Esophagus squamous epithelium (tissue), 5 donors: ENCODE measurements around the gene SPEM3. TPM values are rescaled to one million over a fixed set of nuclear protein-coding genes. Genes with fewer than 3 reads are reported as not detected.
"Not testable (repeated sequence)": the region's sequence is repeated elsewhere in the genome, so short reads cannot be mapped to it uniquely, and the experiment has no call there.

Experiments
- DNase-seq: peaks from one replicate; lab custom pipeline; 2025; lab: John Stamatoyannopoulos, UW
- H3K27ac ChIP-seq, 4 donors: fragments of 200-600 bp; sonication (generic); one replicate each; pipeline ENCODE4 v1.5.1; 2016 to 2019; ENCODE audit warnings: mild to moderate bottlenecking in 1 of 4
- H3K27me3 ChIP-seq, 4 donors: fragments of 200-600 bp; sonication (generic); 1 replicate in 3 of 4; 2 replicates in 1 of 4; pipeline versions ENCODE4 v1.5.1 to v1.6.0; 2017 to 2021; ENCODE audit warnings: antibody characterized with exemption in 1 of 4
- H3K36me3 ChIP-seq, 3 donors: fragments of 200-600 bp; sonication (generic); one replicate each; pipeline ENCODE4 v1.5.1; 2016 to 2019
- H3K4me1 ChIP-seq, 3 donors: fragments of 200-600 bp; sonication (generic); one replicate each; pipeline ENCODE4 v1.5.1; 2017 to 2019
- H3K4me3 ChIP-seq, 4 donors: fragments of 200-600 bp; sonication (generic); 1 replicate in 3 of 4; 2 replicates in 1 of 4; pipeline ENCODE4 v1.5.1; 2016 to 2019; ENCODE audit warnings: mild to moderate bottlenecking in 2 of 4, moderate library complexity in 1 of 4
- H3K9me3 ChIP-seq, 3 donors: fragments of 200-600 bp; sonication (generic); one replicate each; pipeline ENCODE4 v1.5.1; 2016 to 2019
- POLR2A ChIP-seq, 4 donors: fragments of 450-650 bp; IDR thresholded peaks; one replicate each; pipeline ENCODE4 v1.6.1; 2017; ENCODE audit warnings: antibody characterized with exemption in 4 of 4, mild to moderate bottlenecking in 4 of 4, moderate library complexity in 3 of 4
- WGBS, 2 donors: methylation state at CpG; one replicate each; pipeline ENCODE4 v1.1.5; 2018; 5-methylcytosine and 5-hydroxymethylcytosine counted together
- intact Hi-C: fragments of 100-400 bp; cut with DNase I; formaldehyde crosslinking; loops from one replicate; pipeline ENCODE4 v1.15.0; 2022
- total RNA-seq, 4 donors: library from RNA; depleted of rRNA; stranded (reverse); fragments of >200 nt; gene quantifications; one replicate each; pipeline ENCODE4 v1.1.0, GENCODE V29; 2016
- TF ChIP-seq, protein P1 (sequence below), 6 experiments: fragments of 450-650 bp in 4 of 6; fragments of 200-600 bp in 2 of 6; sonication (generic) in 2 of 6; IDR thresholded peaks; one replicate each; pipeline ENCODE4 v1.5.1; 2016 to 2019; ENCODE audit warnings: antibody characterized with exemption in 6 of 6, mild to moderate bottlenecking in 4 of 6, moderate library complexity in 4 of 6
- donor health status: DM: yes; HTN: yes; CAD: no.

The SPEM3 gene
- total RNA-seq, 4 donors from 2014 or later, result not detected

DNA sequence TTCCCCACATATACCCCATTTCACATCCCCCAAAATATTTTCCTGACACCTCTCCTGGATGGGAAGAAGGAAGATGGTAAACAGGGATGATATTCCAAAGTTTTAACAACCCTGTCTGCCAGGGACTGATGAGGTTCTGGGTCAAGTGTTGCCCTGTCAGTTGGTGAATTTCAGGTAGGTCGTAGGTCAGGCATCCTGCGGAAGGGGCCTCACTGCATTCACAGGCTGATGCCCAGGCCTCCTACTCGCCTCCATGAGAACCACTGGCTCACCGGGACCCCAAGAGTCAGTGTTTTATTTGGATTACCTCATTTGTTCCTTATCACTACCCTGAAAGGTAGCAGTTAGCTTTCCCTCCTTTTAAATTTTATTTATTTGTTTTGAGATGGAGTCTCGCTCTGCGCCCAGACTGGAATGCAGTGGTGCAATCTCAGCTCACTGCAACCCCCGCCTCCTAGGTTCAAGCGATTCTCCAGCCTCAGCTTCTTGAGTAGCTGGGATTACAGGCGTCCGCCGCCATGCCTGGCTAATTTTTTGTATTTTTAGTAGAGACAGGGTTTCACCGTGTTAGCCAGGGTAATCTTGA lies 40.2 kb downstream of the SPEM3 start:
- H3K9me3 ChIP-seq, result no peaks in the 10 kb centered on the region
- H3K36me3 ChIP-seq, result peaks cover 0 to 44% (median 6%) of the 10 kb centered on the region in 3 donors
- H3K4me3 ChIP-seq, result no peak overlapping the region
- 83 to 94% methylated on average over 10 to 12 of the region's 12 CpGs for WGBS, 2 donors
- intact Hi-C loops, result no loop called here
- no peak overlapping the region for H3K27ac ChIP-seq
- TF ChIP-seq POLR2A (IDR thresholded peaks at IDR 0.05), result no peak
- no peaks in the 10 kb centered on the region for H3K27me3 ChIP-seq
- H3K4me1 ChIP-seq, result peaks cover 19 to 91% (median 38%) of the 10 kb centered on the region in 3 donors
- DNase-seq, result no peak

DNA sequence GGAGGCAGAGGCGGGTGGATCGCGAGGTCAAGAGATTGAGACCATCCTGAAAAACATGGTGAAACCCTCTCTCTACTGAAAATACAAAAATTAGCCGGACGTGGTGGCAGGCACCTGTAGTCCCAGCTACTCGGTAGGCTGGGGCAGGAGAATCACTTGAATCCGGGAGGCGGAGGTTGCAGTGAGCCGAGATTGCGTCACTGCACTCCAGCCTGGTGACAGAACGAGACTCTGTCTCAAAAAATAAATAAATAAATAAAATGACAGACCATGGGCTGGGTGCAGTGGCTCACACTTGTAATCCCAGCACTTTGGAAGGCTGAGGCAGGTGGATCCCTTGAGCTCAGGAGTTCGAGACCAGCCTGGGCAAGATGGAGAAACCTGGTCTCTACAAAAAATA lies 41.2 kb downstream of the SPEM3 start:
- H3K4me1 ChIP-seq, result peaks cover 19 to 92% (median 35%) of the 10 kb centered on the region in 3 donors

DNA sequence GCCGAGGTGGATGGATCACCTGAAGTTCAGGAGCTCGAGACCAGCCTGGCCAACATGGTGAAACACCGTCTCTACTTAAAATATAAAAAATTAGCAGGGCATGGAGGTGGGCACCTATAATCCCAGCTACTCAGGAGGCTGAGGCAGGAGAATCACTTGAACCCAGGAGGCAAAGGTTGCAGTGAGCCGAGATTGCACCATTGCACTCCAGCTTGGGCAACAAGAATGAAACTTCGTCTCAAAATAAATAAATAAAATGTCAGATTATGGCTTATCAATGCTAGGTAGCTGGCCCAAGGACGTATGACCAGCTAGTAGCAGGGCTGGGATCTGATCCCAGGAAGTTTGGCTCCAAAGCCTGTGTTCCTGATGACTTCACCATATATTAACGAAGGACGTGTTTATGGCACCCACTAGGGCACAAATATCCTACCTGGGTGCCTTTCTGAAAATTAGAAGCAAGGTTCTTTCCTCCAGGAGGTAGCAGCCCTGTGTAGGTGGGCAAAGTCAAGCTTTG lies 41.9 kb downstream of the SPEM3 start:
- intact Hi-C loops, H3K4me3 ChIP-seq, DNase-seq, H3K9me3 ChIP-seq, H3K27me3 ChIP-seq, H3K27ac ChIP-seq: not testable (repeated sequence)
- Histone ChIP-seq H3K4me1 (peaks cover 24 to 97% (median 42%) of the 10 kb centered on the region in 3 donors), H3K36me3 (peaks cover 0 to 32% (median 6%) of the 10 kb centered on the region in 3 donors)
- WGBS, 2 donors, result 72 to 75% methylated on average over 8 of the region's 8 CpGs

More for the DNA sequence above, 41.2 kb downstream of the SPEM3 start:
- H3K9me3 ChIP-seq, intact Hi-C loops, DNase-seq, H3K4me3 ChIP-seq, H3K27ac ChIP-seq, H3K27me3 ChIP-seq: not testable (repeated sequence)
- 92 to 94% methylated on average over 10 to 12 of the region's 12 CpGs for WGBS, 2 donors
- peaks cover 0 to 37% (median 6%) of the 10 kb centered on the region in 3 donors for H3K36me3 ChIP-seq

DNA sequence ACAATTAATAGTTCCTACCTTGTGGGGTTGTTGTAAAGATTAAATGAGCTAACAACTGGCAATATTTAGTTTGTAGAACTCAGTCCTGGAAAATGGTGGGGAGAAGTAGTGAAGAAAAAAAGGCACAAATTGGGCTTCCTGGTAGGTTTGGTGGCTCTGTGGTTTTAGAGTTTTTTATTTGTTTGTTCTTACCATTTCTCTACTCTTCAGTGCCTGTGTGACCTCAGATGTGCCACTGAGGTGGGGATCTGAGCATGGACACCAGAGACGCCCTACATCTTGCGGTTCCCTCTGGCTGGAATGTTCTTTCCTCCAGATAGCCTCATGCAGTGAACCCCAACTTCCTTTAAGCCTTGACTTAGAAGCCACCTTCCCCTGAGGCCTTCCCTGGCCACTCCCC lies 43.1 kb downstream of the SPEM3 start:
- Histone ChIP-seq H3K27ac (peak overlapping the region in 2 of 4 donors; percentile 23 to 47), H3K4me3 (no peak overlapping the region), H3K27me3 (no peaks in the 10 kb centered on the region), H3K4me1 (peaks cover 28 to 97% (median 50%) of the 10 kb centered on the region in 3 donors), H3K9me3 (no peaks in the 10 kb centered on the region), H3K36me3 (peaks cover 0 to 20% (median 0%) of the 10 kb centered on the region in 3 donors)
- WGBS, 2 donors, result 69 to 79% methylated on average over 2 of the region's 2 CpGs
- DNase-seq, result no peak
- TF ChIP-seq, protein P1, sequence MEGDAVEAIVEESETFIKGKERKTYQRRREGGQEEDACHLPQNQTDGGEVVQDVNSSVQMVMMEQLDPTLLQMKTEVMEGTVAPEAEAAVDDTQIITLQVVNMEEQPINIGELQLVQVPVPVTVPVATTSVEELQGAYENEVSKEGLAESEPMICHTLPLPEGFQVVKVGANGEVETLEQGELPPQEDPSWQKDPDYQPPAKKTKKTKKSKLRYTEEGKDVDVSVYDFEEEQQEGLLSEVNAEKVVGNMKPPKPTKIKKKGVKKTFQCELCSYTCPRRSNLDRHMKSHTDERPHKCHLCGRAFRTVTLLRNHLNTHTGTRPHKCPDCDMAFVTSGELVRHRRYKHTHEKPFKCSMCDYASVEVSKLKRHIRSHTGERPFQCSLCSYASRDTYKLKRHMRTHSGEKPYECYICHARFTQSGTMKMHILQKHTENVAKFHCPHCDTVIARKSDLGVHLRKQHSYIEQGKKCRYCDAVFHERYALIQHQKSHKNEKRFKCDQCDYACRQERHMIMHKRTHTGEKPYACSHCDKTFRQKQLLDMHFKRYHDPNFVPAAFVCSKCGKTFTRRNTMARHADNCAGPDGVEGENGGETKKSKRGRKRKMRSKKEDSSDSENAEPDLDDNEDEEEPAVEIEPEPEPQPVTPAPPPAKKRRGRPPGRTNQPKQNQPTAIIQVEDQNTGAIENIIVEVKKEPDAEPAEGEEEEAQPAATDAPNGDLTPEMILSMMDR (IDR thresholded peaks at IDR 0.05), result no peak
- no peak for TF ChIP-seq POLR2A (IDR thresholded peaks at IDR 0.05)
- intact Hi-C loops, result no loop called here

DNA sequence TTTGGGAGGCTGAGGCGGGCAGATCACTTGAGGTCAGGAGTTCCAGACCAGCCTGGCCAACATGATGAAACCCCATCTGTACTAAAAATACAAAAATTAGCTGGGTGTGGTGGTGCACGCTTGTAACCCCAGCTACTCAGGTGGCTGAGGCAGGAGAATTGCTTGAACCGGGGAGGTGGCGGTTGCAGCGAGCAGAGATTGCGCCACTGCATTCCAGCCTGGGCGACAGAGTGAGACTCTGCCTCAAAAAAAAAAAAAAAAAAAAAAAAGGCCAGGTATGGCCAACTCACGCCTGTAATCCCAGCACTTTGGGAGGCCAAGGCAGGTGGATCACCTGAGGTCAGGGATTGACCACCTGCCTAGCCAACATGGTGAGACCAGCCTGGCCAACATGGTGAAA lies 46.1 kb downstream of the SPEM3 start:
- not testable (repeated sequence) for H3K9me3 ChIP-seq, DNase-seq, H3K4me3 ChIP-seq, H3K36me3 ChIP-seq, H3K27me3 ChIP-seq
- WGBS, 2 donors, result 79 to 83% methylated on average over 3 to 6 of the region's 8 CpGs
- Histone ChIP-seq H3K27ac (peak overlapping the region; percentile 98 to 100 (median 99)), H3K4me1 (peaks cover 45 to 94% (median 51%) of the 10 kb centered on the region in 3 donors)
- intact Hi-C loops, result loop anchor here (5.0 kb wide), 1 partner anchor 32 kb away; no protein-coding TSS in a partner anchor

DNA sequence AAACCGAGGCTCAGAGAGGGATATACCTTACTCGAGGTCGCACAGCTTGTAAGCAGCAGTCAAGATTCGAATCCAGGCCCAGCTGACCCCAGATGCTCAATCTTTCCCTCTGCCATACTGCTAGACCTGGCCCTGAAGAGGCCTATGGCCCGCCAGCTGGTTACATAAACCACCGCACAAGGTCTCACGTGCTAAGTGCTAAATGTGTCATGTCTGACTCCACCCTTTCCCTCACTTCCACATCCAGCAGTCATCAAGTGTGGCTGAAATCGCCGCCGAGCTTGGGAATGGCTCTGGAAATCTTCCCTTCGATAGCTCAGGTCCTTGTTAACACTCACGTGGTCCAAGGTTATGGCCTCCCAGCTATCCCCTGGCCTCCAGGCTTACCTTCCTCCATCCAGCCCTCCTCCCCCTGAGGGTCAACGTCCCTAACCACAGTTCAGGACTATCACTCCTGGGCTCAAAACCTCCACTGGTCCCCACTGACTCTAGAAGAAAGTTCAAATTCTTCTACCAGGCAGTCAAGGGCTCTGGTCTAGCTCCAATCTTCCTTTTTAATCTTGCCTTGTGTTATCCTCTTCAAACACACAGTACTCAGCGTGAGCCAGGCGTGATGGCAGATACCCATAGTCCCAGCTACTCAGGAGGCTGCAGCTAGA lies 47.2 kb downstream of the SPEM3 start:
- Histone ChIP-seq H3K27ac (peak overlapping the region; percentile 98 to 100 (median 99)), H3K4me1 (peaks cover 50 to 94% (median 56%) of the 10 kb centered on the region in 3 donors), H3K36me3 (no peaks in the 10 kb centered on the region), H3K9me3 (no peaks in the 10 kb centered on the region), H3K4me3 (peak overlapping the region in 2 of 4 donors; percentile 13 to 92), H3K27me3 (no peaks in the 10 kb centered on the region)
- TF ChIP-seq, protein P1 (IDR thresholded peaks at IDR 0.05), result no peak
- TF ChIP-seq POLR2A (IDR thresholded peaks at IDR 0.05), result no peak
- no peak for DNase-seq
- intact Hi-C loops, result loop anchor here (5.0 kb wide), 1 partner anchor 34 kb away; no protein-coding TSS in a partner anchor
- 21 to 40% methylated on average over 12 to 14 of the region's 15 CpGs for WGBS, 2 donors

DNA sequence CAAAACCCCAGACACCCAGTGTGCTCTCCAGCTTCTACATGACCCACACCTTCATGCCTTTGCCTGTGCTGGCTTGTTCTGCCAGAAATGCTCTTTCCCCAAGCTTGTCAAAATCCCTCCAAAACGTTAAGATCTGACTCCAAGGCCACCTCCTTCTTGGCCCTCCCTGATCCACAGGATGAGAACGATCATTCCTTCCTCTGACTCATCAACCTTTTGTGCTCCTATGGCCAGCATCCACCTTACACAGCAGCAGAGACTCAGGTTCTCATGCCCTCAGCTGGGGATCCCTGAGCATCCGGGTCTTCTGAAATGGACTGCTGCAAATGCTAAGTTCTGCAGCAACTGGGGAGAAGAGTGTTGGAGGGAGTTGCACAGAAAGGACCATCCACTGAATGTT lies 47.8 kb downstream of the SPEM3 start:
- Histone ChIP-seq H3K4me1 (peaks cover 49 to 93% (median 50%) of the 10 kb centered on the region in 3 donors), H3K27ac (peak overlapping the region; percentile 98 to 100 (median 99)), H3K4me3 (peak overlapping the region in 3 of 4 donors; percentile 13 to 100 (median 92)), H3K9me3 (no peaks in the 10 kb centered on the region), H3K27me3 (no peaks in the 10 kb centered on the region), H3K36me3 (no peaks in the 10 kb centered on the region)
- DNase-seq, result no peak
- intact Hi-C loops, result loop anchor here (5.0 kb wide), 1 partner anchor 34 kb away; no protein-coding TSS in a partner anchor
- 0 to 14% methylated on average over 2 to 3 of the region's 3 CpGs for WGBS, 2 donors
- no peak for TF ChIP-seq POLR2A (IDR thresholded peaks at IDR 0.05)
- TF ChIP-seq, protein P1 (IDR thresholded peaks at IDR 0.05), result no peak
